ENCODE measurements around the gene ZFAND3.

DNA sequence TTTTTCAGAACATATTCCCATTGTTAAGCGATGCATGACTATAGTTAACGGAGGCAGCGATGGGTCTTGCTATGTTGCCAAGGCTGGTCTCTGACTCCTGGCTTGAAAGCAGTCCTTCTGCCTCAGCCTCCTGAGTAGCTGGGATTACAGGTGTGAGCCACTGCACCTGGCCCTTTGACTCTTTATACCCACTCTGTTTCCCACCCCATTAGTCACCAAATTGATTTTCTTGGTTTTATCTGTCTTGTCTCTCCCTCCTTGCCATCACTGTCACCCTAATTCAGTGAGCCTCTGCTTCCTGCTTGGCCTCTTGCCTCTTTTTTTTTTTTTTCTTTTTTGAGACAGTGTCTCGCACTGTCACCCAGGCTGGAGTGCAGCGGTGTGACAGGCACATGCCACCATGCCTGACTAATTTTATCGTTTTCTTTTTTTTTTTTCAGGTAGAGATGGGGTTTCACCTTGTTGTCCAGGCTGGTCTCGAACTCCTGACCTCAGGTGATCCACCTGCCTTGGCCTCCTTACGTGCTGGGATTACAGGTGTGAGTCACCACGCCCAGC is 31.3 kb downstream of the ZFAND3 start:
- TF ChIP-seq SUZ12 (IDR thresholded peaks at IDR 0.05) = no peak
- TF ChIP-seq FOXM1 (IDR thresholded peaks at IDR 0.05; ENCODE audit: borderline replicate concordance) = no peak
- TF ChIP-seq FOXK2 (IDR thresholded peaks at IDR 0.05) = no peak
- no peak for TF ChIP-seq BHLHE40 (IDR thresholded peaks at IDR 0.05; ENCODE audit: borderline replicate concordance)
- no peak for TF ChIP-seq HDGF (IDR thresholded peaks at IDR 0.05; ENCODE audit: borderline replicate concordance)
- no peak for TF ChIP-seq SP1 (IDR thresholded peaks at IDR 0.05)
- no peak for TF ChIP-seq TARDBP (IDR thresholded peaks at IDR 0.05)
